Stimulated activated naive CD8-positive, alpha-beta T cell treated with anti-CD3 and anti-CD28 coated beads, Interleukin-15, Interleukin-2, amounts not matched to agents 100 ng/mL and 50 ng/mL, for 24 hours (primary cell): ENCODE data around the gene GBX1.

Experiments
- H3K27ac Mint-ChIP-seq: one replicate; pipeline ENCODE4 v1.8.0; 2021; ENCODE audit warnings: mild to moderate bottlenecking, mixed read lengths
- H3K27me3 Mint-ChIP-seq: one replicate; pipeline ENCODE4 v1.8.0; 2021; ENCODE audit warnings: mixed read lengths
- H3K36me3 Mint-ChIP-seq: one replicate; pipeline ENCODE4 v1.8.0; 2021; ENCODE audit warnings: low read depth, mixed read lengths
- H3K4me1 Mint-ChIP-seq: one replicate; pipeline ENCODE4 v1.8.0; 2021; ENCODE audit warnings: low read depth, mixed read lengths
- H3K4me3 Mint-ChIP-seq: one replicate; pipeline ENCODE4 v1.8.0; 2021; ENCODE audit warnings: mild to moderate bottlenecking, mixed read lengths
- H3K9me3 Mint-ChIP-seq: one replicate; pipeline ENCODE4 v1.8.0; 2021; ENCODE audit warnings: mixed read lengths

The GBX1 gene

GRCh38 chr7:151132461-151133205, 34.9 kb downstream of the GBX1 start:
- H3K36me3 Mint-ChIP-seq, result peaks cover 7% of the 10 kb centered on the region
- H3K4me3 Mint-ChIP-seq, result no peak overlapping the region
- no peaks in the 10 kb centered on the region for H3K27me3 Mint-ChIP-seq
- no peaks in the 10 kb centered on the region for H3K4me1 Mint-ChIP-seq
- no peak overlapping the region for H3K27ac Mint-ChIP-seq
- H3K9me3 Mint-ChIP-seq, result no peaks in the 10 kb centered on the region

- H3K27me3 Mint-ChIP-seq, result no peaks in the 10 kb centered on the region
- no peaks in the 10 kb centered on the region for H3K9me3 Mint-ChIP-seq
- H3K27ac Mint-ChIP-seq, result no peak overlapping the region
- no peak overlapping the region for H3K4me3 Mint-ChIP-seq
- peaks cover 7% of the 10 kb centered on the region for H3K36me3 Mint-ChIP-seq
- H3K4me1 Mint-ChIP-seq, result no peaks in the 10 kb centered on the region
Measured at GRCh38 chr7:151131592-151132293, 35.8 kb downstream of the GBX1 start.

GRCh38 chr7:151131224-151131591, 36.3 kb downstream of the GBX1 start:
- no peak overlapping the region for H3K4me3 Mint-ChIP-seq
- peaks cover 7% of the 10 kb centered on the region for H3K36me3 Mint-ChIP-seq
- H3K27ac Mint-ChIP-seq, result no peak overlapping the region
- H3K9me3 Mint-ChIP-seq, result no peaks in the 10 kb centered on the region
- no peaks in the 10 kb centered on the region for H3K4me1 Mint-ChIP-seq
- no peaks in the 10 kb centered on the region for H3K27me3 Mint-ChIP-seq

GRCh38 chr7:151130741-151131157, 36.7 kb downstream of the GBX1 start:
- no peaks in the 10 kb centered on the region for H3K4me1 Mint-ChIP-seq
- H3K27ac Mint-ChIP-seq, result no peak overlapping the region
- no peaks in the 10 kb centered on the region for H3K27me3 Mint-ChIP-seq
- peaks cover 7% of the 10 kb centered on the region for H3K36me3 Mint-ChIP-seq
- no peaks in the 10 kb centered on the region for H3K9me3 Mint-ChIP-seq
- no peak overlapping the region for H3K4me3 Mint-ChIP-seq

GRCh38 chr7:151129960-151130591, 37.4 kb downstream of the GBX1 start:
- Mint-ChIP-seq H3K4me1 (no peaks in the 10 kb centered on the region), H3K9me3 (no peaks in the 10 kb centered on the region), H3K27ac (no peak overlapping the region), H3K36me3 (peaks cover 7% of the 10 kb centered on the region), H3K27me3 (no peaks in the 10 kb centered on the region), H3K4me3 (no peak overlapping the region)

- no peak overlapping the region for H3K4me3 Mint-ChIP-seq
- H3K36me3 Mint-ChIP-seq, result peaks cover 7% of the 10 kb centered on the region
- no peaks in the 10 kb centered on the region for H3K9me3 Mint-ChIP-seq
- no peaks in the 10 kb centered on the region for H3K27me3 Mint-ChIP-seq
- H3K4me1 Mint-ChIP-seq, result no peaks in the 10 kb centered on the region
- H3K27ac Mint-ChIP-seq, result no peak overlapping the region
Measured at GRCh38 chr7:151129117-151129959, 38.2 kb downstream of the GBX1 start.

GRCh38 chr7:151128716-151129115, 38.8 kb downstream of the GBX1 start:
- Mint-ChIP-seq H3K9me3 (no peaks in the 10 kb centered on the region), H3K4me1 (peaks cover 4% of the 10 kb centered on the region), H3K36me3 (peaks cover 7% of the 10 kb centered on the region), H3K27ac (no peak overlapping the region), H3K4me3 (no peak overlapping the region), H3K27me3 (no peaks in the 10 kb centered on the region)

- Mint-ChIP-seq H3K4me3 (no peak overlapping the region), H3K9me3 (no peaks in the 10 kb centered on the region), H3K4me1 (peaks cover 4% of the 10 kb centered on the region), H3K27ac (no peak overlapping the region), H3K36me3 (peaks cover 6% of the 10 kb centered on the region), H3K27me3 (no peaks in the 10 kb centered on the region)
Measured at GRCh38 chr7:151128144-151128543, 39.4 kb downstream of the GBX1 start.

GRCh38 chr7:151126491-151127137, 40.9 kb downstream of the GBX1 start:
- H3K36me3 Mint-ChIP-seq, result peaks cover 8% of the 10 kb centered on the region
- peaks cover 4% of the 10 kb centered on the region for H3K4me1 Mint-ChIP-seq
- H3K4me3 Mint-ChIP-seq, result no peak overlapping the region
- no peak overlapping the region for H3K27ac Mint-ChIP-seq
- no peaks in the 10 kb centered on the region for H3K9me3 Mint-ChIP-seq
- H3K27me3 Mint-ChIP-seq, result no peaks in the 10 kb centered on the region

GRCh38 chr7:151125846-151126481, 41.5 kb downstream of the GBX1 start:
- no peak overlapping the region for H3K4me3 Mint-ChIP-seq
- peaks cover 10% of the 10 kb centered on the region for H3K36me3 Mint-ChIP-seq
- H3K27me3 Mint-ChIP-seq, result no peaks in the 10 kb centered on the region
- no peaks in the 10 kb centered on the region for H3K9me3 Mint-ChIP-seq
- no peak overlapping the region for H3K27ac Mint-ChIP-seq
- peaks cover 4% of the 10 kb centered on the region for H3K4me1 Mint-ChIP-seq

- peaks cover 4% of the 10 kb centered on the region for H3K4me1 Mint-ChIP-seq
- H3K27ac Mint-ChIP-seq, result no peak overlapping the region
- no peaks in the 10 kb centered on the region for H3K27me3 Mint-ChIP-seq
- H3K36me3 Mint-ChIP-seq, result peaks cover 10% of the 10 kb centered on the region
- no peak overlapping the region for H3K4me3 Mint-ChIP-seq
- H3K9me3 Mint-ChIP-seq, result no peaks in the 10 kb centered on the region
Measured at GRCh38 chr7:151125470-151125845, 42.0 kb downstream of the GBX1 start.

- H3K27me3 Mint-ChIP-seq, result no peaks in the 10 kb centered on the region
- no peaks in the 10 kb centered on the region for H3K9me3 Mint-ChIP-seq
- peaks cover 10% of the 10 kb centered on the region for H3K36me3 Mint-ChIP-seq
- H3K4me1 Mint-ChIP-seq, result peaks cover 4% of the 10 kb centered on the region
- no peak overlapping the region for H3K4me3 Mint-ChIP-seq
- no peak overlapping the region for H3K27ac Mint-ChIP-seq
Measured at GRCh38 chr7:151124899-151125399, 42.5 kb downstream of the GBX1 start.

GRCh38 chr7:151124481-151124880, 43.0 kb downstream of the GBX1 start:
- Mint-ChIP-seq H3K4me3 (no peak overlapping the region), H3K27me3 (no peaks in the 10 kb centered on the region), H3K9me3 (no peaks in the 10 kb centered on the region), H3K36me3 (peaks cover 10% of the 10 kb centered on the region), H3K4me1 (peaks cover 4% of the 10 kb centered on the region), H3K27ac (no peak overlapping the region)
